Fibroblast of the conjunctiva (primary cell): ENCODE data around the gene ARL5B.

Source experiments
- DNase-seq: peaks from one replicate; pipeline ENCODE4 v3.0.0-alpha.2; 2010; ENCODE audit warnings: low read depth

The ARL5B gene

GRCh38 chr10:18658271-18659124 is 733 bp upstream of the ARL5B start:
- no peak for DNase-seq

- DNase-seq = no peak
Measured at GRCh38 chr10:18659819-18660535, 746 bp downstream of the ARL5B start.

GRCh38 chr10:18660816-18661431 is 1.7 kb downstream of the ARL5B start:
- DNase-seq = no peak

- no peak for DNase-seq
Measured at GRCh38 chr10:18664841-18665478, 5.7 kb downstream of the ARL5B start.

GRCh38 chr10:18665815-18666558 is 6.8 kb downstream of the ARL5B start:
- no peak for DNase-seq

- DNase-seq = peak; percentile 51
Measured at GRCh38 chr10:18666810-18667209, 7.6 kb downstream of the ARL5B start.

- no peak for DNase-seq
Measured at GRCh38 chr10:18668026-18668425, 8.8 kb downstream of the ARL5B start.

- DNase-seq = no peak
Measured at GRCh38 chr10:18675086-18675801, 16.0 kb downstream of the ARL5B start.

- DNase-seq = no peak
Measured at GRCh38 chr10:18680754-18681153, 21.5 kb downstream of the ARL5B start.

GRCh38 chr10:18681366-18681765 is 22.1 kb downstream of the ARL5B start:
- peak; percentile 60 for DNase-seq

GRCh38 chr10:18681971-18682411 is 22.8 kb downstream of the ARL5B start:
- DNase-seq = no peak

- peak; percentile 42 for DNase-seq
Measured at GRCh38 chr10:18683427-18683826, 24.2 kb downstream of the ARL5B start.

GRCh38 chr10:18684416-18684815 is 25.2 kb downstream of the ARL5B start:
- DNase-seq = no peak

GRCh38 chr10:18684953-18685352 is 25.7 kb downstream of the ARL5B start:
- DNase-seq = no peak

GRCh38 chr10:18685555-18685954 is 26.3 kb downstream of the ARL5B start:
- DNase-seq = no peak

- DNase-seq = no peak
Measured at GRCh38 chr10:18687195-18687594, 28.0 kb downstream of the ARL5B start.

- DNase-seq = no peak
Measured at GRCh38 chr10:18687706-18688105, 28.5 kb downstream of the ARL5B start.

- peak; percentile 18 for DNase-seq
Measured at GRCh38 chr10:18689498-18689897, 30.3 kb downstream of the ARL5B start.

- DNase-seq = no peak
Measured at GRCh38 chr10:18690541-18690940, 31.3 kb downstream of the ARL5B start.

GRCh38 chr10:18699849-18700840 is 40.9 kb downstream of the ARL5B start:
- DNase-seq = no peak
